ENCODE measurements around the gene MYLK4. TPM values are rescaled to one million over a fixed set of nuclear protein-coding genes. Genes with fewer than 3 reads are reported as not detected.
A peak's percentile ranks its signal among the peaks of the same experiment; 100 is the strongest.

Gene MYLK4
- total and polyA plus RNA-seq, 4 donors, result 0.27 to 1.6 (median 1.0) TPM

- no peak overlapping the region for H3K27ac ChIP-seq (ENCODE audit: low read depth in 1 of 2, low read length in 1 of 2)
- no peaks in the 10 kb centered on the region for H3K36me3 ChIP-seq (ENCODE audit: control insufficient read depth in 4 of 4, insufficient read depth in 4 of 4, low read length in 4 of 4)
- H3K4me1 ChIP-seq (ENCODE audit: control insufficient read depth in 5 of 5, insufficient read depth in 5 of 5, low read length in 5 of 5), result peaks cover 0 to 51% (median 0%) of the 10 kb centered on the region in 5 donors
- H3K9me3 ChIP-seq (ENCODE audit: control insufficient read depth in 4 of 4, insufficient read depth in 3 of 4, low read length in 3 of 4), result peaks cover 0 to 4% (median 0%) of the 10 kb centered on the region in 4 donors
- H3K9ac ChIP-seq (ENCODE audit: insufficient read depth in 1 of 2, low read length in 2 of 2), result no peak overlapping the region
- H3K27me3 ChIP-seq (ENCODE audit: control insufficient read depth in 3 of 3, insufficient read depth in 3 of 3, low read length in 2 of 3), result no peaks in the 10 kb centered on the region
- H3K4me3 ChIP-seq, result no peak overlapping the region
- WGBS, 2 donors, result 66 to 82% methylated on average over 7 of the region's 7 CpGs
- TF ChIP-seq, protein P1, sequence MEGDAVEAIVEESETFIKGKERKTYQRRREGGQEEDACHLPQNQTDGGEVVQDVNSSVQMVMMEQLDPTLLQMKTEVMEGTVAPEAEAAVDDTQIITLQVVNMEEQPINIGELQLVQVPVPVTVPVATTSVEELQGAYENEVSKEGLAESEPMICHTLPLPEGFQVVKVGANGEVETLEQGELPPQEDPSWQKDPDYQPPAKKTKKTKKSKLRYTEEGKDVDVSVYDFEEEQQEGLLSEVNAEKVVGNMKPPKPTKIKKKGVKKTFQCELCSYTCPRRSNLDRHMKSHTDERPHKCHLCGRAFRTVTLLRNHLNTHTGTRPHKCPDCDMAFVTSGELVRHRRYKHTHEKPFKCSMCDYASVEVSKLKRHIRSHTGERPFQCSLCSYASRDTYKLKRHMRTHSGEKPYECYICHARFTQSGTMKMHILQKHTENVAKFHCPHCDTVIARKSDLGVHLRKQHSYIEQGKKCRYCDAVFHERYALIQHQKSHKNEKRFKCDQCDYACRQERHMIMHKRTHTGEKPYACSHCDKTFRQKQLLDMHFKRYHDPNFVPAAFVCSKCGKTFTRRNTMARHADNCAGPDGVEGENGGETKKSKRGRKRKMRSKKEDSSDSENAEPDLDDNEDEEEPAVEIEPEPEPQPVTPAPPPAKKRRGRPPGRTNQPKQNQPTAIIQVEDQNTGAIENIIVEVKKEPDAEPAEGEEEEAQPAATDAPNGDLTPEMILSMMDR (IDR thresholded peaks at IDR 0.05; ENCODE audit: control extremely low read depth, extremely low read depth), result no peak
- DNase-seq, result peak in 1 of 3 donors; percentile 40
- ATAC-seq (ENCODE audit: insufficient read depth, low FRiP score), result no peak
These were observed 133.9 kb downstream of the MYLK4 start for GRCh38 chr6:2616811-2617210.

DNA sequence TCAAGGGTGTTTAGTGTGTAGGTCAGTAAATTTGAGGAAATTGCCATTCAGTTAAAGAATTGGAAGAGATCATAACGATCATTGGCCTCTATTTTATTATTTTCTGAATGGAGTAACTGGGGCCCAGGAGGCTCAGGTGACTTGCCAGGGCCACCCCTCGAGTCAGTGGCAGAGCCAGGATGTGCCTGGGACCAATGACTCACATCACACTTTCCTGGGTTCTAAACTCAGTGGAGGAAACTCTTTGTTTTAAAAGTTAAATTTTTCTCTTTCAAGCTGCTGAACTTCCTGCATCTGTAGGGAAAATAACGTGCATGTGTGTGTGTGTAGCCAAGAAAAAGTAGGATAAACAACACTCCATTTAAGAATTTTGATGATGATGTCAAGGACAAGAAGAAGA is 135.5 kb downstream of the MYLK4 start:
- WGBS, 2 donors, result 45 to 54% methylated on average over 3 of the region's 3 CpGs

DNA sequence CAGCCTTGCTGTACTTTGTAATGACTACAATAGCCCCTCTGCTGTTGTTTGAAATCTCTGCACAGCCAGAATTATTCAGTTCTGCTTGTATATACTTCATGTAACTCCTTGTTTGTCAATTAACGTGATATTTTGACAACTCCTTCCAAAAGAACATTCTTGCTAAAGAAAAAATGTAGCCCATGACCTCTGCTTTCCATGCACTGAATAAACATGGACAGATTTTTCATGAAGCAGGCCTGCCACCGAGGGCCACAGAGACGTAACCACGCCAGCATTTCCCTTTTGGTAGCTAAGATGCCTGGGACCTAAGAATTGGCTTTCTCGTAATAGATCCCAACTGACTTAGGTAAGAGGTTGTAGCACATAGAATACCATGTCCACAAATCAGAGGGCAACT is 135.9 kb downstream of the MYLK4 start:
- Histone ChIP-seq H3K9ac (ENCODE audit: insufficient read depth in 1 of 2, low read length in 2 of 2) (no peak overlapping the region), H3K4me3 (no peak overlapping the region), H3K9me3 (ENCODE audit: control insufficient read depth in 4 of 4, insufficient read depth in 3 of 4, low read length in 3 of 4) (peaks cover 0 to 4% (median 0%) of the 10 kb centered on the region in 4 donors), H3K27me3 (ENCODE audit: control insufficient read depth in 3 of 3, insufficient read depth in 3 of 3, low read length in 2 of 3) (no peaks in the 10 kb centered on the region), H3K27ac (ENCODE audit: low read depth in 1 of 2, low read length in 1 of 2) (no peak overlapping the region), H3K4me1 (ENCODE audit: control insufficient read depth in 5 of 5, insufficient read depth in 5 of 5, low read length in 5 of 5) (peaks cover 0 to 41% (median 0%) of the 10 kb centered on the region in 5 donors), H3K36me3 (ENCODE audit: control insufficient read depth in 4 of 4, insufficient read depth in 4 of 4, low read length in 4 of 4) (no peaks in the 10 kb centered on the region)
- DNase-seq (peak; percentile 53 to 71 (median 70)), ATAC-seq (ENCODE audit: insufficient read depth, low FRiP score) (no peak)
- 67 to 81% methylated on average over 5 of the region's 5 CpGs for WGBS, 2 donors
- TF ChIP-seq, protein P1 (IDR thresholded peaks at IDR 0.05; ENCODE audit: control extremely low read depth, extremely low read depth), result no peak

More for the DNA sequence above, 135.5 kb downstream of the MYLK4 start:
- H3K4me3 ChIP-seq, result no peak overlapping the region
- peaks cover 0 to 44% (median 0%) of the 10 kb centered on the region in 5 donors for H3K4me1 ChIP-seq (ENCODE audit: control insufficient read depth in 5 of 5, insufficient read depth in 5 of 5, low read length in 5 of 5)
- H3K36me3 ChIP-seq (ENCODE audit: control insufficient read depth in 4 of 4, insufficient read depth in 4 of 4, low read length in 4 of 4), result no peaks in the 10 kb centered on the region
- peaks cover 0 to 4% (median 0%) of the 10 kb centered on the region in 4 donors for H3K9me3 ChIP-seq (ENCODE audit: control insufficient read depth in 4 of 4, insufficient read depth in 3 of 4, low read length in 3 of 4)
- DNase-seq (no peak), ATAC-seq (ENCODE audit: insufficient read depth, low FRiP score) (no peak)
- no peak overlapping the region for H3K9ac ChIP-seq (ENCODE audit: insufficient read depth in 1 of 2, low read length in 2 of 2)
- TF ChIP-seq, protein P1 (IDR thresholded peaks at IDR 0.05; ENCODE audit: control extremely low read depth, extremely low read depth), result no peak
- H3K27ac ChIP-seq (ENCODE audit: low read depth in 1 of 2, low read length in 1 of 2), result no peak overlapping the region
- no peaks in the 10 kb centered on the region for H3K27me3 ChIP-seq (ENCODE audit: control insufficient read depth in 3 of 3, insufficient read depth in 3 of 3, low read length in 2 of 3)

DNA sequence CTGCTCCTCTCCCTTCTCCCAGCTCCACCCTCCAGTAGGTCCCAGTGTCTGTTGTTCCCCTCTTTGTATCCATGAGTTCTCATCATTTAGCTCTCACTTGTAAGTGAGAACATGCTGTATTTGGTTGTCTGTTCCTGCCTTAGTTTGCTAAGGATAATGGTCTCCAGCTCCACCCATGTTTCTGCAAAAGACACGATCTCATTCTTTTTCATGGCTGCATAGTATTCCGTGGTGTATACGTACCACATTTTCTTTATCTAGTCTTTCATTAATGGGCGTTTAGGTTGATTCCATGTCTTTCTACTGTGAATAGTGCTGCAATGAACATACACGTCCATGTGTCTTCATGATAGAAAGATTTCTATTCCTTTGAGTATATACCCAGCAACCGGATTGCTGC is 136.6 kb downstream of the MYLK4 start:
- 89 to 98% methylated on average over 6 of the region's 6 CpGs for WGBS, 2 donors
- ATAC-seq (ENCODE audit: insufficient read depth, low FRiP score), result no peak

More for the DNA sequence above, 136.6 kb downstream of the MYLK4 start:
- TF ChIP-seq, protein P1 (IDR thresholded peaks at IDR 0.05; ENCODE audit: control extremely low read depth, extremely low read depth), result no peak
- H3K27me3 ChIP-seq (ENCODE audit: control insufficient read depth in 3 of 3, insufficient read depth in 3 of 3, low read length in 2 of 3), result no peaks in the 10 kb centered on the region
- DNase-seq, result no peak
- H3K4me1 ChIP-seq (ENCODE audit: control insufficient read depth in 5 of 5, insufficient read depth in 5 of 5, low read length in 5 of 5), result peaks cover 0 to 34% (median 0%) of the 10 kb centered on the region in 5 donors
- H3K36me3 ChIP-seq (ENCODE audit: control insufficient read depth in 4 of 4, insufficient read depth in 4 of 4, low read length in 4 of 4), result no peaks in the 10 kb centered on the region
- peaks cover 0 to 4% (median 0%) of the 10 kb centered on the region in 4 donors for H3K9me3 ChIP-seq (ENCODE audit: control insufficient read depth in 4 of 4, insufficient read depth in 3 of 4, low read length in 3 of 4)
- H3K9ac ChIP-seq (ENCODE audit: insufficient read depth in 1 of 2, low read length in 2 of 2), result no peak overlapping the region
- no peak overlapping the region for H3K27ac ChIP-seq (ENCODE audit: low read depth in 1 of 2, low read length in 1 of 2)
- no peak overlapping the region for H3K4me3 ChIP-seq

Data from lung (tissue), 12 donors.